Measurements from ENCODE around the gene ZNF234. TPM values are rescaled to one million over a fixed set of nuclear protein-coding genes. Genes with fewer than 3 reads are reported as not detected.

ZNF234 gene
- total and polyA plus RNA-seq, 2 of the 8 experiments (the other 6 are each of a cell fraction or from before 2014, with no cell fraction given), result 1.9 to 12.3 TPM

DNA sequence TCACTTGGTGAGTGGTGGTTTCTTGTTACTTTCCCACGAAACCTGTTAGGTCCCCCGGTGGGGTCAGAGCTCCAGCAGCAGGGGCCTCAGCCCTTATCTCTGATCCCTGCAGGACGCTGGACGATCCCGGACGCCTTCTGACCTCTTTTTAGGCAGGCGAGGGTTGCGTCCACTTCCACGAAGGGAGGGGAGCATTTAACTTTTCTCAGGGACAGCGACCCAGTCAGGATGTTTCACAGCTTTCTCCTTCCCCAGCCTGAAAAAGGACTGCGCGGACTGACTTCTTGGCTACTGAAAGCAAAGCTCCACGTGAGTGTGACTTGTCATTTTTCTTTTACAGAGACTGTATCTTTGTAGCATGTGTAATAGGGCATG is 692 bp downstream of the ZNF234 start:
- peaks cover 10% of the 10 kb centered on the region; the same call in 1 of the 2 replicates for H3K23me2 ChIP-seq (ENCODE audit: low read depth, low read length)
- H3K27ac ChIP-seq (ENCODE audit: low read depth, low read length), result no peak overlapping the region
- H3K4me3 ChIP-seq (ENCODE audit: extremely low read depth in 1 of 4, insufficient read depth in 2 of 4, low read depth in 3 of 4, low read length in 4 of 4), result peak overlapping the region; percentile 68 to 87 (median 78)
- no peak overlapping the region for H2BK20ac ChIP-seq (ENCODE audit: low read length)
- no peak overlapping the region for H3K4ac ChIP-seq (replicated peaks; ENCODE audit: insufficient read length, low read depth, low read length)
- H3K36me3 ChIP-seq (ENCODE audit: control insufficient read depth in 2 of 4, insufficient read depth in 4 of 4, low read length in 3 of 4), result peaks cover 0 to 5% (median 0%) of the 10 kb centered on the region in 4 experiments; a peak in 1 of 8 replicates
- FAIRE-seq (no peak), DNase-seq (ENCODE audit: low read depth in 1 of 2, low spot score in 2 of 2) (peak in 1 of 2 experiments; percentile 45)
- no peak overlapping the region for H3K14ac ChIP-seq (ENCODE audit: insufficient read length)
- 0 out of 7 replicates have a peak, but pooled peaks cover 0 to 2% (median 0%) of the 10 kb centered on the region in 4 experiments for H3K4me1 ChIP-seq (replicated peaks in 1 of 4; ENCODE audit: control insufficient read depth in 3 of 4, insufficient read depth in 4 of 4, low read length in 3 of 4)
- H2AK5ac ChIP-seq (ENCODE audit: low read depth, low read length), result no peak overlapping the region
- no peak overlapping the region for H4K8ac ChIP-seq (ENCODE audit: extremely low read depth, insufficient read depth, low read length)
- H3K18ac ChIP-seq (ENCODE audit: extremely low read depth, low read length), result no peak overlapping the region
- H4K20me1 ChIP-seq (replicated peaks in 1 of 2; ENCODE audit: control insufficient read depth in 1 of 2, insufficient read depth in 2 of 2, low read length in 2 of 2), result no peaks in the 10 kb centered on the region
- POLR2A ChIA-PET (ENCODE audit: partially characterized antibody), result interaction anchor here (1.0 to 1.4 kb wide), 4 partner anchors 11 to 35 kb away, joined by 4 to 8 read pairs (median 6); partner anchors contain the start of gene ZNF226
- H3K9ac ChIP-seq (replicated peaks in 1 of 4; ENCODE audit: extremely low read depth in 1 of 4, low read depth in 3 of 4, low read length in 3 of 4), result no peak overlapping the region
- H3K79me2 ChIP-seq (ENCODE audit: control insufficient read depth in 1 of 2, insufficient read depth in 2 of 2, low read length in 2 of 2), result no peaks in the 10 kb centered on the region
- H2AFZ ChIP-seq (ENCODE audit: low read length), result 0 out of 2 replicates have a peak overlapping the region, but pooled peaks have one; percentile 99
- H3K56ac ChIP-seq (replicated peaks; ENCODE audit: insufficient read length, low read depth, low read length), result no peak overlapping the region
- no peaks in the 10 kb centered on the region for H3K27me3 ChIP-seq (replicated peaks in 1 of 4; ENCODE audit: control insufficient read depth in 3 of 4, extremely low read depth in 1 of 4, insufficient read depth in 3 of 4, low read length in 3 of 4)
- H3K79me1 ChIP-seq (ENCODE audit: low read depth, low read length), result no peaks in the 10 kb centered on the region; the same call in 1 of the 2 replicates
- 23% methylated on average over 13 of the region's 13 CpGs; no CpG with 5 or more reads in 1 of the 2 experiments for WGBS, 2 experiments (ENCODE audit: extremely low coverage in 1 of 2, insufficient coverage in 1 of 2, insufficient read length in 1 of 2, insufficient replicate concordance in 2 of 2, low coverage in 1 of 2, low lambda C conversion rate in 2 of 2, missing lambda C conversion rate in 1 of 2)
- no peak overlapping the region for H2BK5ac ChIP-seq (ENCODE audit: low read depth, low read length)
- H4K91ac ChIP-seq (replicated peaks; ENCODE audit: insufficient read length, low read length), result no peak overlapping the region
- H2BK120ac ChIP-seq (replicated peaks; ENCODE audit: low read depth, low read length), result no peak overlapping the region
- no peak overlapping the region for H3K23ac ChIP-seq (ENCODE audit: insufficient read length)
- no peaks in the 10 kb centered on the region for H3K9me3 ChIP-seq (ENCODE audit: insufficient read depth in 2 of 2, low read depth in 1 of 2, low read length in 1 of 2)
- CTCF ChIA-PET (ENCODE audit: partially characterized antibody), result interaction anchor here (0.7 kb wide), 1 partner anchor 358 kb away, joined by 4 read pairs; the partner anchor contains the start of gene ZNF180
- H4K5ac ChIP-seq (ENCODE audit: insufficient read length, low read depth, low read length), result no peak overlapping the region
- H2BK15ac ChIP-seq (ENCODE audit: low read length), result no peak overlapping the region
- H2BK12ac ChIP-seq (ENCODE audit: low read depth, low read length), result no peak overlapping the region
- H3K4me2 ChIP-seq (ENCODE audit: insufficient read depth in 1 of 2, low read depth in 2 of 2, low read length in 2 of 2), result peak overlapping the region; percentile 63 to 72
- TF ChIP-seq SP2 (IDR thresholded peaks at IDR 0.05; ENCODE audit: low read length), result no peak
- no peak for TF ChIP-seq CEBPB (IDR thresholded peaks at IDR 0.05; ENCODE audit: low read depth, low read length)
- TF ChIP-seq SP4 (IDR thresholded peaks at IDR 0.05; ENCODE audit: low read length), result no peak
- no peak for TF ChIP-seq TAF7 (optimal IDR thresholded peaks at IDR 0.05; ENCODE audit: borderline replicate concordance, low read depth, low read length)
- TF ChIP-seq, protein P1, sequence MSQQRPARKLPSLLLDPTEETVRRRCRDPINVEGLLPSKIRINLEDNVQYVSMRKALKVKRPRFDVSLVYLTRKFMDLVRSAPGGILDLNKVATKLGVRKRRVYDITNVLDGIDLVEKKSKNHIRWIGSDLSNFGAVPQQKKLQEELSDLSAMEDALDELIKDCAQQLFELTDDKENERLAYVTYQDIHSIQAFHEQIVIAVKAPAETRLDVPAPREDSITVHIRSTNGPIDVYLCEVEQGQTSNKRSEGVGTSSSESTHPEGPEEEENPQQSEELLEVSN (IDR thresholded peaks at IDR 0.05), result no peak
- TF ChIP-seq JUN (IDR thresholded peaks at IDR 0.05; ENCODE audit: low read depth, low read length), result no peak
- TF ChIP-seq SP1 (IDR thresholded peaks at IDR 0.05; ENCODE audit: low read depth, low read length), result no peak
- no peak for TF ChIP-seq SIRT6 (IDR thresholded peaks at IDR 0.05; ENCODE audit: low read length)
- TF ChIP-seq GABPA (IDR thresholded peaks at IDR 0.05; ENCODE audit: borderline replicate concordance, insufficient read depth, low read length), result no peak
- no peak for TF ChIP-seq CHD2 (IDR thresholded peaks at IDR 0.05; ENCODE audit: low read length)
- TF ChIP-seq JUND (IDR thresholded peaks at IDR 0.05; ENCODE audit: low read length), result no peak
- no peak for TF ChIP-seq FOSL1 (IDR thresholded peaks at IDR 0.05; ENCODE audit: insufficient read depth, low read depth, low read length)
- TF ChIP-seq, protein P2, sequence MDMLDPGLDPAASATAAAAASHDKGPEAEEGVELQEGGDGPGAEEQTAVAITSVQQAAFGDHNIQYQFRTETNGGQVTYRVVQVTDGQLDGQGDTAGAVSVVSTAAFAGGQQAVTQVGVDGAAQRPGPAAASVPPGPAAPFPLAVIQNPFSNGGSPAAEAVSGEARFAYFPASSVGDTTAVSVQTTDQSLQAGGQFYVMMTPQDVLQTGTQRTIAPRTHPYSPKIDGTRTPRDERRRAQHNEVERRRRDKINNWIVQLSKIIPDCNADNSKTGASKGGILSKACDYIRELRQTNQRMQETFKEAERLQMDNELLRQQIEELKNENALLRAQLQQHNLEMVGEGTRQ (IDR thresholded peaks at IDR 0.05; ENCODE audit: low read length), result no peak
